HPDE6-E6E7 (cell line): ENCODE results near the gene SP6.

Experiments
- DNase-seq: peaks from one replicate; pipeline ENCODE4 v3.0.0; 2011; ENCODE audit warnings: missing footprints; ENCODE audit errors: extremely low spot score

Gene SP6

GRCh38 chr17:47850692-47851573, at the start of gene SP6:
TSS of gene SP6 (minus strand) at chr17:47851163. CDS start at chr17:47848429, 2,734 bp downstream.
- DNase-seq = peak; percentile 96

- no peak for DNase-seq
Measured at GRCh38 chr17:47899643-47900042, 48.7 kb upstream of the SP6 start.

DNA sequence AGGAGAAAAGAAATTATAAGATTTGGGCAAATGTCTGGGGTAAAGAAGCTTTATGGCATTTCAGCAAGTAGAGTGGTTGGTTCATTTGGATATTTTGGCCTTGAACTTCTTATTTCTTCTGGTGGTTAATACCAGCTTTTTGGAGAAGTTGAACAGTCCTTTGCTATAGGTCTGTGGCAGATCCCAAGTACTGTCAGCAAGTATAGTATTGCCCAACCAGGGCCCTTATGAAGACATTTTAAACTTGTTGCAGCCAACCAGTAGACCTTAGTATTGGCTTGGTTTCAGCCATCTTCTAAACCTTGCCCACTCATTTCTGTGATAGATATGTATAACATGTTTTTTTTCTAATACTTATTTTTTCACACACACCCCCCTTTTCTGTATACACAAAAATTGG, 47.3 kb upstream of the SP6 start:
- DNase-seq = no peak

- DNase-seq = no peak
Measured at GRCh38 chr17:47897561-47897960, 46.6 kb upstream of the SP6 start.

- DNase-seq = no peak
Measured at GRCh38 chr17:47896672-47897490, 45.9 kb upstream of the SP6 start.

DNA sequence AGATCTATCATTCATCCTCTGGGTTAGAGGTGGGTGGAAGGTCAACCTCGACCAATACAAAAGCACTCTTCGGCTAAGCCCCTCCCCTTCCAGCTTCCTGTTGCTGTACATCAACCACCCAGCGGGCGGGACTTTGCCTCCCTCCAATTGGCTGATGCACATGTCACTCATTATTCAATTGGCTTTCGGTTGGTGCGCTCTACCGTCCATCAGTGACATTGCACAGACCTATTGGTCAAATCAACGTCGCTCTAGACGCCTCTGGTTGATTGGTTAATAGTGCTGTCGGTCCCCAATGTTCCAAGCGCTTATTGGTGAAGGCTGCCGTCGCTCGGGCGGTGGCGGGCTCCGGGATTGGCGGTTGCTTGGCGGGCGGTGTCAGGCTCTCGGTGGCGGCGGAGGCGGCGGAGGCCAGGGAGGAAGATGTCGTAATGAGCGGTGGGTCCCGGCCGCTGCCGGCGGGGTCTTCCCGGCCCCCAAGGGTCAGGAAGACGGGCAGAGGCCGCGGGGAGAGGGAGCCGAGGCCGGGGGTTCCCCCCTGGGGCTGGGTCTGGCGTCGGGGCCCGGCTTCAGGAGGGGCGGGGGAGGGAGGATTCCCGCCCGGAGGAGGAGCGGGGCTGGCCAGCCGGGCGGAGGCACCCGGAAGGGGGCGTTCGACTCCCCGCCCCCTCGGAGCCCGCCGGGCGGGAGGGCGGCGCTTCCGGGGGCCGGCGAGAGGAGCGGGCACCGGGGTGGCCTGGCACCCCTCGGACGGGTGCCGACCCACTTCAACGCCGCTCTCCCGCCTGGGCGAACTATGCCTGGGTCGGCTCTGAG, 45.1 kb upstream of the SP6 start, which contains the start of gene SP2:
Gene SP2 (plus strand): TSS at position 381 of the 816 bp plus-strand sequence. CDS start 51 bp downstream, at position 432.
- DNase-seq = peak; percentile 100

GRCh38 chr17:47895347-47895855, 44.4 kb upstream of the SP6 start:
- DNase-seq = no peak

DNA sequence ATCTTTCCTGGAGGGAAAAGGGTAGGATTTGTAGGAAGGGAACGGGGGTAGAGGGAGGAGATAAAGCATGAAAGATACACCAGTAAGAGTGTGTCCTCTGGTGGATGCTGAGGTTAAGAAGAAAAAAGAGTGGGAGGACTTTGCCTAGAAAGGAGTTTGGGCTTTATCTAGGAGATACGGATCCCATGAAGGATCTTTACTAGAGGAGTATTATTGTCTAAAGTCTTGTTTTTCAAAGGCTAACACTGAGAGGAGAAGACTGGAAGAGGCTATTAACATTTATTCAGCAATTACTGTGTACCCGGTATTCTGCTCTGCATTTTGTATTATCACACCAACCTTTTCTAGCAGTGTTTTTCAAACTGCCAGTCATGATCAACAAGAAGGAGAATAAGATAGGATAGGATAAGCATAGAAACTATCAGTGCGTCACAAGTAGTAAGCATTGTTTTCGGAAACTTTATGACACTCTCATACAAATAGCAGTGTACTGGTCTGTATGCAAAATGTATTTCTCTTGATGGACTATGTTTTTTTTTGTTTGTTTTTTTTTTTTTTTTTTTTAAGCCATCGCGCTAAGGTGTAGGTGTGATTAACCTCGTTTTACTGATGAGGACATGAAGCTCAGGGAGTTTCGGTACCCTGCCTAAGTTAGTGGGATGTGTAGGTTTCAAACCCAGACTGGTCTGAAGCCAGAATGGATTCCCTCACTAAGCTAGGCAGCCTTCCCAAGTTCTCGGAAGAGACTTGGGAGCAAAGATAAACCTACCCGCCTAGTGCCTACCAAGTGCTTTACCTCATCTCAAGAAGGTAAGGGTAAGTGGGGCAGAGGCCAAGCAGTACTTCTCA, 43.8 kb upstream of the SP6 start:
- DNase-seq = no peak

DNA sequence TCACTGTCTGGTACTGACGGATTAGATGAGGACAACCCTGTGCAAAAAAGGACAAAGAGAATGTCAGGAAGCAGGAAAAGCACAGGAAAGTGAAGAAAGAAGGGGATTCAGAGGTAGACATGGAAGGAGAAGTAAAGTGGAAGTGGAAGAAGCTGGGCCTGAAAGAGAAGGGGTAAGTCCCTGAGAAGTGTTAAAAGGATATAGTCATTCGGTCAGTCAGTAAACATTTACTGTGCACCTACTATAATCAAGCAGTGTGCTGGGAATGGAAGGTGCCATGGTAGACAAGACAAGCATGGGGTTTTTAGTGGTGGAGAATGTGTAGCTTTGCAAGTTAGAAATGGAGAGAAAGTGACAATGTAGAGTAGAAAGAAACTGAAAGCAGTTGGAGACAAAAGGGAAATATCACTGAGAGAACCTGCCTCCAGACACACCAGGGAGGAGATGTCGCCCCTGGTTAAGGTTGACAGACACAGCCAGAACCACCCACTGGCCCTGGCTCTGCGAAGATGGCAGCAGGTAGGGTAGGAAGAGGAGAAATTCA, 40.7 kb upstream of the SP6 start:
- DNase-seq = no peak

DNA sequence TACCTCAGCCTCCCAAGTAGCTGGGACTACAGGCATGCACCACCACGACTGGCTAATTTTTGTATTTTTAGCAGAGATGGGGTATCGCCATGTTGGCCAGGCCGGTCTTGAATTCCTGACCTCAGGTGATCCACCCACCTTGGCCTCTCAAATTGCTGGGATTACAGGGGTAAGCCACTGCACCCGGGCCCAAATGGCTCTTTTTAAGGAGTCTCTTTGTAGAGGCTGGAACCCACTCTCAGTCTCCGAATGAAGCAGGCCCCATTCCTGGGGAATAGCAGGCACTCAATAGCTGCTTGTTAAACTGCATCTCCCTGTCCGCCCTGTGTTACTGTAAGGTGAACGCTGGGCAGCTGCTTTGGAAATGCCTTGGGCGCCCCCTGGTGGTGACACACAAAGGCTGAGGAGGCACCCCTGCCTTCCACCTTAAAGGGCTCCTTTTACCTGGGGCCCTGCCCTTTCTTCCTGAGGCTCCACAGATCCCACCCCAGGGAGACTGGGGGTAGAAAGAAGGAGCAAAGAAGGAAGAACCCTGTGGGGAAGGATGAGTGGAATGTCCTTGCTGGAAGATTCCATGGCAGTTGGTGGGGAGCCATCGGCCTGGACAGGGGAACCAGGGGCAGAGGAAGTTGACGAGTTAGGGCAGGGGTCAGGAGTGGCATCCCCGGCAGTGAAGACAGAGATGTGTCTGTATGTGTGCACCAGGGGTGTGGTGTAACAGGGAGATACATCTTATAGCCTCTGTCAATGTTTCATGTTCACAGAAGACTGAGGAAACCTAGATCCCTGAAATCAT, 39.0 kb upstream of the SP6 start:
- DNase-seq = peak; percentile 67

GRCh38 chr17:47888293-47888692, 37.3 kb upstream of the SP6 start:
- no peak for DNase-seq

GRCh38 chr17:47884905-47885730, 34.2 kb upstream of the SP6 start:
- DNase-seq = no peak

DNA sequence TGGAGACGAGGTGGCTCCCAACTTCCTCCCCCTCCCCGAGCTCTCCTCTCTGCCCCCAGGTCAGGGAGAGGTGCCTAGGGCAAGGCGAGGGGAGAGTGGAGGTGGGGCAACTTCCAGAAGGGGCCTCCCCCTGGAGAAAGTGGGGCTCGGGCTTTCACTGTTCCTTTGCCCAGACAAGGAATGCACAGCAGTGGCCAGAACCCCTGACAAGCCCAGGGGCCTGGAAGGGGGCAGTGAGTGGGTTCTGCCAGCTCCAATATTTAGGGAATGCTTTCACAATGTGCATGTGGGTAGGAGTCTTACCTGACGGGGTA, 33.4 kb upstream of the SP6 start:
- no peak for DNase-seq

DNA sequence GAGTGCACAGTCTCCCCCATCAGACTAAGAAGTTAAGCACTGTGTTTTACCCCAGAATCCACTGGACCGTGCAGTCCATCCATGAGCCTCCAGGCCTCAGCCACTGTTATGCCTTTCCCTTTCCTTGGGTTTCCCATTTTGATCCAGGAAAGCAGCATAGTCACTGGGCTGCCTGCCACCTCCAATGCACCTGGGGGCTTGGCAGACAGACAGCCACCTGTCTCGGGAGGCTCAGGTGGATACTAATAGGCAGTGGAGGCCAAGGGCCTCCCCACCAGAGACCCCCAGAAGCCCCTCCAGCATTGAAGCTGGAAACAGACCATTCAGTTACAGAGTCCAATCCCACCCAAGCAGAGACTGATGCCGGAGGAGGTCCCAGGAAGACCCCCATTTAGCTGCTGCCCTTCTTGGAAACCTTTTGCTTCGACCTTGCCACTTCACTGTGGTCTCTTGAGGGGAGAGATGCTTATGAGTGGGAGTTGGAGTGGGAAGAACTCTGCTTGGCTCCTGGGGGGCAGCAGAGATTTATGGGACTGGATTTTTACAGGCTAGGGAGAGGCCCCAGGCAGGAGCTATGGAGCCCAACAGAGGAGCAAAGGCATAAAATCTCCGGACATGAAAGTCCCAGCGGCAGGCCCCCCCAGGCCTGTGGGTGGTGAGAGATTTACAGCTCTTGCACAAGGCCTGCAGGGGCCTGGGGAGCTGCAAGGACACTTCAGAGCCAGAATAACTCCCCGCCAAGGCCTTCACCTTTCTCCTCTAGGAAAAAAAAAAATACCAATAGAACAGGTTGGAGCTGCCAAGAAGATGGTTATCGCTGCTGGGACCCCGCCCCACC, 32.8 kb upstream of the SP6 start:
- no peak for DNase-seq

GRCh38 chr17:47882695-47883588, 32.0 kb upstream of the SP6 start:
- DNase-seq = no peak

- DNase-seq = no peak
Measured at GRCh38 chr17:47882247-47882646, 31.3 kb upstream of the SP6 start.
